MM.1S (cell line): ENCODE data around the gene HYCC1.

Experiments
- EZH2 ChIP-seq: fragments of 300-600 bp; sonication (generic); optimal IDR thresholded peaks from 2 replicates; pipeline ENCODE3; 2017; ENCODE audit warnings: low read depth, mild to moderate bottlenecking, antibody characterized with exemption, low read length, mixed read lengths
- TF ChIP-seq, protein P1 (sequence below): fragments of 300-600 bp; sonication (generic); IDR thresholded peaks from 2 replicates; pipeline ENCODE4 v1.5.1; 2016; ENCODE audit warnings: antibody characterized with exemption, low read length, mixed read lengths

DNA sequence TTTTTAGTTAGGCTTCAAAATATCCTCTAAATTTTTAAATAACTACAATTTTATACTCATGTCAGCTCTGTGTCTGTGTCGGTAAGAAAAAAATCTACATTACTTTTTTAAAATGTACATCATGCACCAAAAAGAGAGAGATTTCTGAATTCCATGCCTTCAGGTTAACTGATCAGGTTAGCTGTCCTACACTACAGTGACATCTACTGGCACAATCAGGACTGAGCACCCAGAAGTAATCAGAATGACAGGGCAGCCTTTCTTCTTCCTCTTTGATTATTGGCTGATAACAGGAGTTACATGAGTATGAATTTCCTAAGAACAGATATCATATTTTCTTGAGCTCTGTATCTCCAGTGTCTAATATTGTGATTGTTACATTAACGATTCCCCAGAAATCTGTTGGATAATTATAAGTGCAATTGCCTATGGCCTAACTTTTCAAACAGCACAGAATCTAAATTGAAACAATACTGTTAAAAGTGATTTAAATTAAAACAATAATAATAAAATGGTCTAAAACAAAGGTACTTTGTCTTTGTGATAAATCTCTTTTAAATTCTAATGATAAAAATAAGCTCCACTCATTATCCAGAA lies 41.8 kb upstream of the HYCC1 start:
- TF ChIP-seq, protein P1, sequence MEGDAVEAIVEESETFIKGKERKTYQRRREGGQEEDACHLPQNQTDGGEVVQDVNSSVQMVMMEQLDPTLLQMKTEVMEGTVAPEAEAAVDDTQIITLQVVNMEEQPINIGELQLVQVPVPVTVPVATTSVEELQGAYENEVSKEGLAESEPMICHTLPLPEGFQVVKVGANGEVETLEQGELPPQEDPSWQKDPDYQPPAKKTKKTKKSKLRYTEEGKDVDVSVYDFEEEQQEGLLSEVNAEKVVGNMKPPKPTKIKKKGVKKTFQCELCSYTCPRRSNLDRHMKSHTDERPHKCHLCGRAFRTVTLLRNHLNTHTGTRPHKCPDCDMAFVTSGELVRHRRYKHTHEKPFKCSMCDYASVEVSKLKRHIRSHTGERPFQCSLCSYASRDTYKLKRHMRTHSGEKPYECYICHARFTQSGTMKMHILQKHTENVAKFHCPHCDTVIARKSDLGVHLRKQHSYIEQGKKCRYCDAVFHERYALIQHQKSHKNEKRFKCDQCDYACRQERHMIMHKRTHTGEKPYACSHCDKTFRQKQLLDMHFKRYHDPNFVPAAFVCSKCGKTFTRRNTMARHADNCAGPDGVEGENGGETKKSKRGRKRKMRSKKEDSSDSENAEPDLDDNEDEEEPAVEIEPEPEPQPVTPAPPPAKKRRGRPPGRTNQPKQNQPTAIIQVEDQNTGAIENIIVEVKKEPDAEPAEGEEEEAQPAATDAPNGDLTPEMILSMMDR, result peak; percentile 93
- no peak for TF ChIP-seq EZH2
